ENCODE results near the gene ABCG1.

ABCG1 gene

GRCh38 chr21:42289926-42290325, 71.0 kb downstream of the ABCG1 start:
- Histone ChIP-seq H3F3A (ENCODE audit: insufficient read depth, low read length) (no peaks in the 10 kb centered on the region), H3K9ac (ENCODE audit: low read length) (no peak overlapping the region), H3K27ac (ENCODE audit: low read depth, low read length, poor library complexity, severe bottlenecking) (no peak overlapping the region), H3K27me3 (ENCODE audit: insufficient read depth, low read length) (peaks cover 13% of the 10 kb centered on the region; the same call in 1 of the 2 replicates), H3K4me3 (ENCODE audit: low read depth, low read length, poor library complexity, severe bottlenecking) (no peak overlapping the region), H3K9me2 (ENCODE audit: low read depth, low read length) (no peaks in the 10 kb centered on the region), H3K4me2 (ENCODE audit: low read length) (no peak overlapping the region), H3K9me3 (ENCODE audit: low read length) (0 out of 2 replicates have a peak, but pooled peaks cover 6% of the 10 kb centered on the region), H3K79me2 (ENCODE audit: insufficient read depth, low read length) (no peaks in the 10 kb centered on the region), H2AFZ (ENCODE audit: low read length) (no peak overlapping the region), H3K4me1 (ENCODE audit: insufficient read depth, low read length, severe bottlenecking) (peaks cover 12% of the 10 kb centered on the region), H3K36me3 (ENCODE audit: insufficient read depth, low read length) (no peaks in the 10 kb centered on the region; the same call in 1 of the 2 replicates), H4K20me1 (ENCODE audit: insufficient read depth, low read length) (no peaks in the 10 kb centered on the region)
- TF ChIP-seq EZH2 (IDR thresholded peaks at IDR 0.05; ENCODE audit: borderline replicate concordance, low read length) (no peak), CTCF (IDR thresholded peaks at IDR 0.05; ENCODE audit: low read length) (no peak)

- H3K4me3 ChIP-seq (ENCODE audit: low read depth, low read length, poor library complexity, severe bottlenecking) = no peak overlapping the region
- no peak overlapping the region for H3K9ac ChIP-seq (ENCODE audit: low read length)
- 0 out of 2 replicates have a peak, but pooled peaks cover 6% of the 10 kb centered on the region for H3K9me3 ChIP-seq (ENCODE audit: low read length)
- no peaks in the 10 kb centered on the region; the same call in 1 of the 2 replicates for H3K36me3 ChIP-seq (ENCODE audit: insufficient read depth, low read length)
- peaks cover 12% of the 10 kb centered on the region for H3K4me1 ChIP-seq (ENCODE audit: insufficient read depth, low read length, severe bottlenecking)
- no peaks in the 10 kb centered on the region for H3K79me2 ChIP-seq (ENCODE audit: insufficient read depth, low read length)
- peaks cover 13% of the 10 kb centered on the region; the same call in 1 of the 2 replicates for H3K27me3 ChIP-seq (ENCODE audit: insufficient read depth, low read length)
- no peak overlapping the region for H2AFZ ChIP-seq (ENCODE audit: low read length)
- no peak overlapping the region for H3K4me2 ChIP-seq (ENCODE audit: low read length)
- H4K20me1 ChIP-seq (ENCODE audit: insufficient read depth, low read length) = no peaks in the 10 kb centered on the region
- H3K9me2 ChIP-seq (ENCODE audit: low read depth, low read length) = no peaks in the 10 kb centered on the region
- no peak for TF ChIP-seq EZH2 (IDR thresholded peaks at IDR 0.05; ENCODE audit: borderline replicate concordance, low read length)
- no peak for TF ChIP-seq CTCF (IDR thresholded peaks at IDR 0.05; ENCODE audit: low read length)
- no peaks in the 10 kb centered on the region for H3F3A ChIP-seq (ENCODE audit: insufficient read depth, low read length)
- no peak overlapping the region for H3K27ac ChIP-seq (ENCODE audit: low read depth, low read length, poor library complexity, severe bottlenecking)
These were observed 71.6 kb downstream of the ABCG1 start for GRCh38 chr21:42290505-42290904.

GRCh38 chr21:42291003-42291750, 72.2 kb downstream of the ABCG1 start:
- H3K4me2 ChIP-seq (ENCODE audit: low read length) = no peak overlapping the region
- no peaks in the 10 kb centered on the region; the same call in 1 of the 2 replicates for H3K36me3 ChIP-seq (ENCODE audit: insufficient read depth, low read length)
- no peak overlapping the region for H3K4me3 ChIP-seq (ENCODE audit: low read depth, low read length, poor library complexity, severe bottlenecking)
- no peaks in the 10 kb centered on the region for H3F3A ChIP-seq (ENCODE audit: insufficient read depth, low read length)
- H3K79me2 ChIP-seq (ENCODE audit: insufficient read depth, low read length) = no peaks in the 10 kb centered on the region
- peaks cover 6% of the 10 kb centered on the region for H3K4me1 ChIP-seq (ENCODE audit: insufficient read depth, low read length, severe bottlenecking)
- H3K9me3 ChIP-seq (ENCODE audit: low read length) = 0 out of 2 replicates have a peak, but pooled peaks cover 6% of the 10 kb centered on the region
- H2AFZ ChIP-seq (ENCODE audit: low read length) = no peak overlapping the region
- H3K27ac ChIP-seq (ENCODE audit: low read depth, low read length, poor library complexity, severe bottlenecking) = no peak overlapping the region
- H3K9me2 ChIP-seq (ENCODE audit: low read depth, low read length) = no peaks in the 10 kb centered on the region
- no peak overlapping the region for H3K9ac ChIP-seq (ENCODE audit: low read length)
- no peak for TF ChIP-seq EZH2 (IDR thresholded peaks at IDR 0.05; ENCODE audit: borderline replicate concordance, low read length)
- no peak for TF ChIP-seq CTCF (IDR thresholded peaks at IDR 0.05; ENCODE audit: low read length)
- H3K27me3 ChIP-seq (ENCODE audit: insufficient read depth, low read length) = peaks cover 15% of the 10 kb centered on the region; the same call in 1 of the 2 replicates
- H4K20me1 ChIP-seq (ENCODE audit: insufficient read depth, low read length) = no peaks in the 10 kb centered on the region

Measured in OCI-LY1 (cell line).